DMS 273 treated with DMSO at 0.1 percent for 48 hours (cell line): ENCODE results near the gene TBPL2.
"Not testable (repeated sequence)": the region's sequence is repeated elsewhere in the genome, so short reads cannot be mapped to it uniquely, and the experiment has no call there.

Experiments used
- DNase-seq: peaks from one replicate; lab custom pipeline; 2025; lab: John Stamatoyannopoulos, UW

The TBPL2 gene

GRCh38 chr14:55401751-55402150 is 38.7 kb downstream of the TBPL2 start:
- no peak for DNase-seq

- DNase-seq, result no peak
Observed at GRCh38 chr14:55399852-55400251, 40.6 kb downstream of the TBPL2 start.

- DNase-seq, result no peak
Observed at GRCh38 chr14:55399183-55399582, 41.2 kb downstream of the TBPL2 start.

GRCh38 chr14:55398679-55399078 is 41.7 kb downstream of the TBPL2 start:
- no peak for DNase-seq

GRCh38 chr14:55389330-55389729 is 51.1 kb downstream of the TBPL2 start:
- DNase-seq, result no peak

GRCh38 chr14:55388160-55388559 is 52.3 kb downstream of the TBPL2 start:
- DNase-seq, result no peak

GRCh38 chr14:55387121-55387520 is 53.3 kb downstream of the TBPL2 start:
- DNase-seq, result no peak

GRCh38 chr14:55386037-55386808 is 54.2 kb downstream of the TBPL2 start:
- DNase-seq, result no peak

- DNase-seq, result no peak
Observed at GRCh38 chr14:55384536-55384935, 55.9 kb downstream of the TBPL2 start.

GRCh38 chr14:55383541-55384140 is 56.8 kb downstream of the TBPL2 start:
- no peak for DNase-seq

GRCh38 chr14:55383056-55383466 is 57.4 kb downstream of the TBPL2 start:
- not testable (repeated sequence) for DNase-seq

GRCh38 chr14:55382483-55382882 is 57.9 kb downstream of the TBPL2 start:
- no peak for DNase-seq

GRCh38 chr14:55381561-55381960 is 58.9 kb downstream of the TBPL2 start:
- no peak for DNase-seq

GRCh38 chr14:55381040-55381439 is 59.4 kb downstream of the TBPL2 start:
- DNase-seq, result no peak

- DNase-seq, result no peak
Observed at GRCh38 chr14:55377236-55377635, 63.2 kb downstream of the TBPL2 start.

GRCh38 chr14:55374771-55375170 is 65.6 kb downstream of the TBPL2 start:
- no peak for DNase-seq

GRCh38 chr14:55373784-55374705 is 66.4 kb downstream of the TBPL2 start:
- DNase-seq, result no peak

- no peak for DNase-seq
Observed at GRCh38 chr14:55372825-55373224, 67.6 kb downstream of the TBPL2 start.

- DNase-seq, result no peak
Observed at GRCh38 chr14:55372423-55372822, 68.0 kb downstream of the TBPL2 start.

GRCh38 chr14:55370883-55371455 is 69.4 kb downstream of the TBPL2 start:
- no peak for DNase-seq

GRCh38 chr14:55366271-55366670 is 74.1 kb downstream of the TBPL2 start:
- no peak for DNase-seq
